ENCODE results near the gene MRPL19. TPM values are rescaled to one million over a fixed set of nuclear protein-coding genes. Genes with fewer than 3 reads are reported as not detected.
A peak's percentile ranks its signal among the peaks of the same experiment; 100 is the strongest.

MRPL19 gene
- total RNA-seq, 2 donors from 2014 or later: 58.3 to 62.0 TPM

GRCh38 chr2:75627902-75628504 is 18.6 kb upstream of the MRPL19 start:
- intact Hi-C loops (cut with DNase I): no loop called here
- Histone ChIP-seq H3K36me3 (no peaks in the 10 kb centered on the region), H3K4me3 (no peak overlapping the region), H3K9me3 (no peaks in the 10 kb centered on the region), H3K27me3 (no peaks in the 10 kb centered on the region), H3K4me1 (no peaks in the 10 kb centered on the region), H3K9ac (ENCODE audit: low read depth in 2 of 2, low read length in 2 of 2) (no peak overlapping the region), H3K27ac (no peak overlapping the region)
- peak; percentile 64 for DNase-seq
- peak; percentile 81 for TF ChIP-seq CTCF (IDR thresholded peaks at IDR 0.05)

GRCh38 chr2:75632091-75632701 is 14.4 kb upstream of the MRPL19 start:
- H3K9me3 ChIP-seq: no peaks in the 10 kb centered on the region
- no peak overlapping the region for H3K4me3 ChIP-seq
- H3K27ac ChIP-seq: no peak overlapping the region
- intact Hi-C loops (cut with DNase I): no loop called here
- no peaks in the 10 kb centered on the region for H3K36me3 ChIP-seq
- H3K27me3 ChIP-seq: no peaks in the 10 kb centered on the region
- H3K9ac ChIP-seq (ENCODE audit: low read depth in 2 of 2, low read length in 2 of 2): no peak overlapping the region
- H3K4me1 ChIP-seq: no peaks in the 10 kb centered on the region
- no peak for TF ChIP-seq CTCF (IDR thresholded peaks at IDR 0.05)
- no peak for DNase-seq

DNA sequence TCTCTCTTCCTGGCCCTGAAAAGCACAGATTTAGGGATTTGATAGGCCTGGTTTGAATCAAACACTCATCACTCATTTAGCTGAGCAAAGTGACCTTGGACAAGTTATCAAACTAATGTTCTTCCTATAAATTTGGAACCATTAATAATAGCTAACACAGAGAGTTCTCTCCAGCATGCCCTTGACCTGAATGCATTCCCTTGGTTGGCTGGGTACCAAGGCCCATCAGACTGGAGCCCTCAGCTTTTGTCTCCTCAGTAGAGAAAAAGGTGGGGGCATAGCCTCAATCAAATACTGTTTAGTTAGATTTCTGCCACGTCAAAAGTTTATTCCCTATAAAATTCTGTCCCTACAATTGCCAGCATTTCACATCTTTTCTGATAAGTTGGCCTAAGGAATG is 13.8 kb upstream of the MRPL19 start:
- Histone ChIP-seq H3K27me3 (no peaks in the 10 kb centered on the region), H3K4me3 (no peak overlapping the region), H3K9ac (ENCODE audit: low read depth in 2 of 2, low read length in 2 of 2) (no peak overlapping the region), H3K36me3 (no peaks in the 10 kb centered on the region), H3K4me1 (no peaks in the 10 kb centered on the region), H3K9me3 (no peaks in the 10 kb centered on the region), H3K27ac (no peak overlapping the region)
- TF ChIP-seq CTCF (IDR thresholded peaks at IDR 0.05): no peak
- DNase-seq: no peak
- intact Hi-C loops (cut with DNase I): no loop called here

DNA sequence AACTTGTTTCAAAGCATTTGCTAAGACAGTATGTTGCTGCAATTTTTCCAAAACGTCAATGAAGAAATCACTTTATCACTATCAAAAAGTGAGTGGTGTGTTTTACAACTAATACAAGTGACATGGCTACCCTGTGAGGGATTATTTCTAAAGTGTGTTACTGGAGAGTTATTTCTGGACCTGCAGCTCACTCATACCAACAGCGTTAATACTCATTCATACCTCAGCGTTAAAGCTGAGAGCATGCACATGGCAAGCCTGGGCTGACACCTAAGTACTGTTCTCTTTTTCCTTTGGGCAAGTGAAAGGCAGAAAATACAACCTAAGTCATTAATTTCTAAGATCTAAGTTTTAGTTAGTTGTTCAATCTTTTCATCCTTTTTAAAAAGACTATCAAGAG is 13.0 kb upstream of the MRPL19 start:
- Histone ChIP-seq H3K27ac (no peak overlapping the region), H3K9me3 (no peaks in the 10 kb centered on the region), H3K4me3 (no peak overlapping the region), H3K27me3 (no peaks in the 10 kb centered on the region), H3K36me3 (no peaks in the 10 kb centered on the region), H3K9ac (ENCODE audit: low read depth in 2 of 2, low read length in 2 of 2) (no peak overlapping the region), H3K4me1 (no peaks in the 10 kb centered on the region)
- intact Hi-C loops (cut with DNase I): no loop called here
- no peak for TF ChIP-seq CTCF (IDR thresholded peaks at IDR 0.05)
- no peak for DNase-seq

DNA sequence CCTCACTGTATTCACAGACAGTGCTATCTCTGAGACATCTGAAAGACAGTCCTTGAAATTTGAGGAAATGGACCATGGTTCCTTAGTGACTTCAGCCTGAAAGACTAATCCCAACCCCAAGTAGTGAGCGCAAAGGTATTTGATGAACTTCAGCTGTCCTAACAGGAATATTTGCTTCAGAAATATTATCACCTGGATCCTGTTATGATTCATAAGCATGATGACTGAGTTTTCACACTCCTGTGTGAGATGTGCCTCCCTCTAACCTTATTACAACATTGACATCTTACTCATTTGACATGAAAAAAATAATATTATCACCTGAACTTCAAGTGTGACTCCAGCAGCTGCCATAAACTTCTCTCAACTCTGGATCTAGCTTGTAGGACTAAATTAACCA is 11.6 kb upstream of the MRPL19 start:
- no peak for TF ChIP-seq CTCF (IDR thresholded peaks at IDR 0.05)
- no peak overlapping the region for H3K4me3 ChIP-seq
- intact Hi-C loops (cut with DNase I): no loop called here
- no peaks in the 10 kb centered on the region for H3K4me1 ChIP-seq
- no peak overlapping the region for H3K27ac ChIP-seq
- no peaks in the 10 kb centered on the region for H3K36me3 ChIP-seq
- H3K9me3 ChIP-seq: no peaks in the 10 kb centered on the region
- no peaks in the 10 kb centered on the region for H3K27me3 ChIP-seq
- H3K9ac ChIP-seq (ENCODE audit: low read depth in 2 of 2, low read length in 2 of 2): no peak overlapping the region
- DNase-seq: no peak

Measured in colonic mucosa (tissue), 4 donors.